Gastroesophageal sphincter (tissue), 3 donors: Measurements from ENCODE around the gene MARS1.

Source experiments
- EP300 ChIP-seq: sonication (generic); formaldehyde crosslinking; IDR thresholded peaks from one replicate; pipeline ENCODE4 v1.6.1; 2017; ENCODE audit warnings: antibody characterized with exemption, mild to moderate bottlenecking
- POLR2A ChIP-seq, 2 donors: fragments of 450-650 bp; IDR thresholded peaks; one replicate each; pipeline ENCODE4 v1.6.1; 2017; ENCODE audit warnings: antibody characterized with exemption in 2 of 2, mild to moderate bottlenecking in 2 of 2, moderate library complexity in 1 of 2
- POLR2AphosphoS5 ChIP-seq: sonication (generic); formaldehyde crosslinking; IDR thresholded peaks from one replicate; pipeline ENCODE4 v1.6.1; 2017; ENCODE audit warnings: antibody characterized with exemption
- TF ChIP-seq, protein P1 (sequence below), 4 experiments: fragments of 200-600 bp in 2 of 4; fragments of 450-650 bp in 2 of 4; sonication (generic) in 1 of 4; IDR thresholded peaks; one replicate each; pipeline ENCODE4 v1.5.1; 2017 to 2019; ENCODE audit warnings: antibody characterized with exemption in 4 of 4, mild to moderate bottlenecking in 2 of 4, moderate library complexity in 2 of 4

DNA sequence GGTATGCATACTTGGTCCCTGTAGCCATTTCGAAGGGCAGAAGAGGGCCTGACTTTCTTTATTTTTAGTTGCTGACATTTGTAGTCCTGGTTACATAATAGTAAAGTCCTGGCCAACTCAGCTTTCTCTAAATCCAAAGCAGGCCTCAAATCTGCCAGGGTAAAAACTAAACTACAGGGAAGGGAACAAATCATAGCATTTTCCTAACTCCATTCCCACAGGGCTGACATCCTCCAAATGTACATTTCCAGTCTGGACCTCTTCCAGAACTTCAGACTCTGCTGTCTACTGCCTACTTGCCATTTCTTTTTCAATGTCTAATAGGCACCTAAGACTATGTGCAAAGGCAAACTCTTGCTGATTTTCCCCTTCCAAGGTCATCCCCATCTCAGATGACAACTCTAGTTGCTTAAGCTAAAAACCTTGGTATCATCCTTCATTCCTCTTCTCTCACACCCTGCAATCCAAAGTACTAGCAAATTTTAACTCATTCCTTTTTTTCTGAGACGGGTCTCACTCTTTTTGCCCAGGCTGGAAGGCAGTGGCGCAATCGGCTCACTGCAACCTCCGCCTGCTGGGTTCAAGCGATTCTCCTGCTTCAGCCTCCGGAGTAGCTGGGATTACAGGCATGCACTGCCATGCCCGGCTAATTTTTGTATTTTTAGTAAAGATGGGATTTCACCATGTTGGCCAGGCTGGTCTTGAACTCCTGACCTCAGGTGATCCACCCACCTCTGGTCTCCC lies 30.5 kb downstream of the MARS1 start:
- TF ChIP-seq POLR2AphosphoS5 (peak; percentile 47), POLR2A (IDR thresholded peaks at IDR 0.05) (no peak), EP300 (no peak)
- TF ChIP-seq, protein P1, sequence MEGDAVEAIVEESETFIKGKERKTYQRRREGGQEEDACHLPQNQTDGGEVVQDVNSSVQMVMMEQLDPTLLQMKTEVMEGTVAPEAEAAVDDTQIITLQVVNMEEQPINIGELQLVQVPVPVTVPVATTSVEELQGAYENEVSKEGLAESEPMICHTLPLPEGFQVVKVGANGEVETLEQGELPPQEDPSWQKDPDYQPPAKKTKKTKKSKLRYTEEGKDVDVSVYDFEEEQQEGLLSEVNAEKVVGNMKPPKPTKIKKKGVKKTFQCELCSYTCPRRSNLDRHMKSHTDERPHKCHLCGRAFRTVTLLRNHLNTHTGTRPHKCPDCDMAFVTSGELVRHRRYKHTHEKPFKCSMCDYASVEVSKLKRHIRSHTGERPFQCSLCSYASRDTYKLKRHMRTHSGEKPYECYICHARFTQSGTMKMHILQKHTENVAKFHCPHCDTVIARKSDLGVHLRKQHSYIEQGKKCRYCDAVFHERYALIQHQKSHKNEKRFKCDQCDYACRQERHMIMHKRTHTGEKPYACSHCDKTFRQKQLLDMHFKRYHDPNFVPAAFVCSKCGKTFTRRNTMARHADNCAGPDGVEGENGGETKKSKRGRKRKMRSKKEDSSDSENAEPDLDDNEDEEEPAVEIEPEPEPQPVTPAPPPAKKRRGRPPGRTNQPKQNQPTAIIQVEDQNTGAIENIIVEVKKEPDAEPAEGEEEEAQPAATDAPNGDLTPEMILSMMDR (IDR thresholded peaks at IDR 0.05), result no peak
